Endodermal cell (in vitro differentiated cells): ENCODE data around the gene ZNF398. TPM values are rescaled to one million over a fixed set of nuclear protein-coding genes. Genes with fewer than 3 reads are reported as not detected.

Source experiments
- DNase-seq: peaks from one replicate; pipeline ENCODE4 v3.0.0-alpha.2; 2017
- H3K27ac ChIP-seq: 2 replicates; pipeline ENCODE4 v1.5.1; 2013; ENCODE audit warnings: mild to moderate bottlenecking, low read depth, low read length, moderate library complexity
- H3K27me3 ChIP-seq: 2 replicates; pipeline ENCODE4 v1.6.1; 2013; ENCODE audit warnings: mild to moderate bottlenecking, low read length, moderate library complexity; ENCODE audit not compliant: insufficient read depth, control insufficient read depth, poor library complexity, severe bottlenecking
- H3K36me3 ChIP-seq: 2 replicates; pipeline ENCODE4 v1.7.0; 2013; ENCODE audit warnings: mild to moderate bottlenecking, low read length, moderate library complexity; ENCODE audit not compliant: control insufficient read depth, insufficient read depth
- H3K4me1 ChIP-seq: one replicate; pipeline ENCODE4 v1.7.0; 2013; ENCODE audit warnings: low read length; ENCODE audit not compliant: control insufficient read depth, insufficient read depth
- H3K4me3 ChIP-seq: 2 replicates; pipeline ENCODE4 v1.5.1; 2013; ENCODE audit warnings: mild to moderate bottlenecking, low read length, moderate library complexity
- H3K9ac ChIP-seq: 2 replicates; pipeline ENCODE4 v1.6.1; 2013; ENCODE audit warnings: mild to moderate bottlenecking, low read length, moderate library complexity; ENCODE audit not compliant: poor library complexity, severe bottlenecking; ENCODE audit errors: extremely low read depth
- H3K9me3 ChIP-seq: 2 replicates; pipeline ENCODE4 v1.6.1; 2013; ENCODE audit warnings: mild to moderate bottlenecking, low read length, moderate library complexity; ENCODE audit not compliant: control insufficient read depth
- H3K27ac Mint-ChIP-seq: 2 replicates; pipeline ENCODE4 v1.8.0; 2020; ENCODE audit warnings: mixed read lengths
- H3K27me3 Mint-ChIP-seq: 2 replicates; pipeline ENCODE4 v1.8.0; 2021; ENCODE audit warnings: mild to moderate bottlenecking, mixed read lengths; ENCODE audit not compliant: insufficient read depth
- H3K36me3 Mint-ChIP-seq: 2 replicates; pipeline ENCODE4 v1.8.0; 2020; ENCODE audit warnings: low read depth, mixed read lengths
- H3K4me1 Mint-ChIP-seq: 2 replicates; pipeline ENCODE4 v1.8.0; 2020; ENCODE audit warnings: mixed read lengths
- H3K4me3 Mint-ChIP-seq: 2 replicates; pipeline ENCODE4 v1.8.0; 2020; ENCODE audit warnings: mild to moderate bottlenecking, moderate library complexity, mixed read lengths
- H3K9me3 Mint-ChIP-seq: 2 replicates; pipeline ENCODE4 v1.8.0; 2020; ENCODE audit warnings: mild to moderate bottlenecking, mixed read lengths
- CTCF ChIP-seq: fragments of 200-600 bp; sonication (generic); conservative IDR thresholded peaks from 2 replicates; pipeline ENCODE4 v1.5.0; 2021; ENCODE audit warnings: antibody characterized with exemption, mild to moderate bottlenecking
- WGBS, 2 experiments: methylation state at CpG; one replicate each; pipeline versions ENCODE4 v1.1.5 to v1.1.7; 2013; ENCODE audit warnings: missing lambda C conversion rate in 2 of 2, mixed read lengths in 1 of 2; ENCODE audit not compliant: insufficient coverage in 1 of 2, insufficient read length in 1 of 2; 5-methylcytosine and 5-hydroxymethylcytosine counted together
- total RNA-seq, 2 donors: library from RNA; stranded (reverse); fragmentation: NEBNext Ultra II Directional in 1 of 2; extraction: Animal tissue kit (Norgen Biotek cat#: 25700) in 1 of 2; gene quantifications; 2 replicates in 1 of 2; 3 replicates in 1 of 2; pipeline ENCODE4 v1.2.1, GENCODE V29; 2021

Gene ZNF398
- total RNA-seq, 2 donors from 2014 or later, result 13.4 to 21.2 TPM

GRCh38 chr7:149166142-149166541, 18.9 kb downstream of the ZNF398 start:
- H3K4me1 ChIP-seq, result no peaks in the 10 kb centered on the region
- H3K36me3 ChIP-seq, result peaks cover 44% of the 10 kb centered on the region
- Mint-ChIP-seq H3K4me1 (no peaks in the 10 kb centered on the region), H3K27ac (no peak overlapping the region), H3K27me3 (no peaks in the 10 kb centered on the region), H3K4me3 (no peak overlapping the region), H3K36me3 (peaks cover 69% of the 10 kb centered on the region), H3K9me3 (no peaks in the 10 kb centered on the region)
- no peak overlapping the region for H3K27ac ChIP-seq
- no peak for DNase-seq
- 91% methylated on average over 1 of the region's 1 CpG; no CpG with 5 or more reads in 1 of the 2 experiments for WGBS, 2 experiments
- H3K27me3 ChIP-seq, result no peaks in the 10 kb centered on the region
- no peak overlapping the region for H3K4me3 ChIP-seq
- no peaks in the 10 kb centered on the region for H3K9me3 ChIP-seq
- TF ChIP-seq CTCF, result no peak
- H3K9ac ChIP-seq, result no peak overlapping the region

- no peak overlapping the region for H3K4me3 Mint-ChIP-seq
- no peaks in the 10 kb centered on the region for H3K27me3 ChIP-seq
- no peaks in the 10 kb centered on the region for H3K27me3 Mint-ChIP-seq
- no peaks in the 10 kb centered on the region for H3K9me3 Mint-ChIP-seq
- no peak overlapping the region for H3K27ac ChIP-seq
- no peak overlapping the region for H3K9ac ChIP-seq
- H3K9me3 ChIP-seq, result no peaks in the 10 kb centered on the region
- no peak overlapping the region for H3K4me3 ChIP-seq
- no peak for TF ChIP-seq CTCF
- no peaks in the 10 kb centered on the region for H3K4me1 Mint-ChIP-seq
- H3K27ac Mint-ChIP-seq, result no peak overlapping the region
- DNase-seq, result no peak
- peaks cover 39% of the 10 kb centered on the region for H3K36me3 ChIP-seq
- H3K4me1 ChIP-seq, result no peaks in the 10 kb centered on the region
- peaks cover 64% of the 10 kb centered on the region for H3K36me3 Mint-ChIP-seq
Observed at GRCh38 chr7:149166630-149167352, 19.5 kb downstream of the ZNF398 start.

GRCh38 chr7:149171892-149172533, 24.8 kb downstream of the ZNF398 start:
- H3K27ac Mint-ChIP-seq, result no peak overlapping the region
- H3K9ac ChIP-seq, result no peak overlapping the region
- no peak overlapping the region for H3K4me3 Mint-ChIP-seq
- H3K27ac ChIP-seq, result no peak overlapping the region
- no peaks in the 10 kb centered on the region for H3K9me3 ChIP-seq
- no peaks in the 10 kb centered on the region for H3K27me3 ChIP-seq
- no peaks in the 10 kb centered on the region for H3K9me3 Mint-ChIP-seq
- DNase-seq, result no peak
- H3K4me3 ChIP-seq, result no peak overlapping the region
- H3K27me3 Mint-ChIP-seq, result no peaks in the 10 kb centered on the region
- 93 to 100% methylated on average over 5 to 9 of the region's 9 CpGs for WGBS, 2 experiments
- peaks cover 58% of the 10 kb centered on the region for H3K36me3 ChIP-seq
- H3K4me1 ChIP-seq, result no peaks in the 10 kb centered on the region
- peaks cover 68% of the 10 kb centered on the region for H3K36me3 Mint-ChIP-seq
- H3K4me1 Mint-ChIP-seq, result no peaks in the 10 kb centered on the region
- TF ChIP-seq CTCF, result no peak
